ENCODE data around the gene IGF1R.

The IGF1R gene

GRCh38 chr15:98673133-98673532 lies 24.8 kb downstream of the IGF1R start:
- no peak for FAIRE-seq
- no peak for TF ChIP-seq POLR2A (IDR thresholded peaks at IDR 0.05; ENCODE audit: low read depth, low read length)
- DNase-seq (ENCODE audit: insufficient read length, low spot score) = no peak

DNA sequence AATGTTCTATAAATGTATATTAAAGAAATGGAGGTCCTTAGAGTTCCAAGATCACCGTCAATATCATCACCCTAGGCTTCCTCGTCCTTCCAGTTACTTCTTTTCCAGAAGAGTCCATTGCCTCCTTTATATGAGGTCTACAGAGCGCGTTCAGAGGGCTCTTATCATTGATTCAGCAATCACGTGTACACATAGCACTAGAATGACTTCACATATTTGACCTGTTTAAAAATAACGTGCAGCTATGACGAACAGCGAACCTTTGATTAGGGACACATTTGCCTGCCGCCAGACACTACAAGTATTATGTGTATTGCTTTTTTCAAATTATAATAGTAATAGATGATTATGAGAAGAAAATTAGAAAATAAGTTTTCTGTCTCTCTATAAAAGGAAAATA lies 26.0 kb downstream of the IGF1R start:
- DNase-seq (ENCODE audit: insufficient read length, low spot score) = no peak
- no peak for TF ChIP-seq POLR2A (IDR thresholded peaks at IDR 0.05; ENCODE audit: low read depth, low read length)
- FAIRE-seq = no peak

DNA sequence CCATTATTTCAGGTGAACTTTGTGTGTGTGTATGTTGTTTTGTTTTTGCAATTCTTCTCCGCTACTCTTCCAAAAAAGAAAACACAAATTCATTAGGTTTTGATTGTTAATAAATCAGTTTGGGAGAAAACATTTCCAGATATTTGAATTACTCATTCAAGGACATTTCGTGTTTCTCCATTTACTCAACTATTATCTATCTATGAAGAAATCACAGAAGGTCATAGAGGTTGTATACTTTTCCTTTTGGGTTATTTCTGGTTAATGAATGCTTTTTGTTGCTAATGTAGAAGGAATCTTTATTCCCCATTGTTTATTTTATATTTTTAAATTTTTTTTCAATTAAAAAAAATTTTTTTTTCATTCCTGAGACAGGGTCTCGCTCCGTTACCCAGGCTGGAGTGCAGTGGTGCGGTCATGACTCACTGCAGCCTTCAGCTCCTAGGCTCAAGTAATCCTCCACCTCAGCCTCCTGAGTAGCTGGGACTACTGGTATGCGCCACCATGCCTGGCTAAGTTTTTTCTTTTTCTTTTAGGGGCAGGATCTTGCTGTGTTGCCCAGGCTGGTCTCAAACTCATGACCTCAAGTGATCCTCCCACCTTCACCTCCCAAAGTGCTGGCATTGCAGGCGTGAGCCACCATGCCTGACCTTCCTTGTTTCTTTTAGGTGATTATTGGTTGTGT lies 28.4 kb downstream of the IGF1R start:
- no peak for FAIRE-seq
- DNase-seq (ENCODE audit: insufficient read length, low spot score) = no peak
- no peak for TF ChIP-seq POLR2A (IDR thresholded peaks at IDR 0.05; ENCODE audit: low read depth, low read length)

- FAIRE-seq (no peak), DNase-seq (ENCODE audit: insufficient read length, low spot score) (no peak)
- TF ChIP-seq POLR2A (IDR thresholded peaks at IDR 0.05; ENCODE audit: low read depth, low read length) = no peak
These were observed 29.2 kb downstream of the IGF1R start for GRCh38 chr15:98677345-98678059.

DNA sequence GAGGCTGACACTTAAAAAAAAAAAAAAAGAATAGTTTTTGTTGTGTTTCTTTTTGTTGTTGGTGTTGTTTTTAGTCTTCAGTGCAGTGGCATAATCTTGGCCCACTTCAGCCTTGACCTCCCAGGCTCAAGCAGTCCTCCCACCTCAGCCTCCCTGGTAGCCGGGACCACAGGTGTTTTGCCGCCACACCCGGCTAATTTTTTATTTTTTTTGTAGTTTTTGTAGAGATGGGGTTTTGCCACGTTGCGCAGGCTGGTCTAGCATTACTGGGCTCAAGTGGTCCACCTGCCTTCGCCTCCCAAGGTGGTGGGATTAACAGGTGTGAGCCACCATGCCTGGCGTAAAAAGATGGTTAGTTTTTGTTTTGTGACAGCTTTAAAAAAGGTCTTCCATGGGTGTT lies 30.1 kb downstream of the IGF1R start:
- DNase-seq (ENCODE audit: insufficient read length, low spot score) (no peak), FAIRE-seq (no peak)
- no peak for TF ChIP-seq POLR2A (IDR thresholded peaks at IDR 0.05; ENCODE audit: low read depth, low read length)

GRCh38 chr15:98681061-98681460 lies 32.7 kb downstream of the IGF1R start:
- TF ChIP-seq POLR2A (IDR thresholded peaks at IDR 0.05; ENCODE audit: low read depth, low read length) = no peak
- no peak for FAIRE-seq

GRCh38 chr15:98682992-98683701 lies 34.8 kb downstream of the IGF1R start:
- no peak for TF ChIP-seq POLR2A (IDR thresholded peaks at IDR 0.05; ENCODE audit: low read depth, low read length)
- DNase-seq (ENCODE audit: insufficient read length, low spot score) (no peak), FAIRE-seq (no peak)

More at GRCh38 chr15:98681061-98681460, 32.7 kb downstream of the IGF1R start:
- no peak for DNase-seq (ENCODE audit: insufficient read length, low spot score)

DNA sequence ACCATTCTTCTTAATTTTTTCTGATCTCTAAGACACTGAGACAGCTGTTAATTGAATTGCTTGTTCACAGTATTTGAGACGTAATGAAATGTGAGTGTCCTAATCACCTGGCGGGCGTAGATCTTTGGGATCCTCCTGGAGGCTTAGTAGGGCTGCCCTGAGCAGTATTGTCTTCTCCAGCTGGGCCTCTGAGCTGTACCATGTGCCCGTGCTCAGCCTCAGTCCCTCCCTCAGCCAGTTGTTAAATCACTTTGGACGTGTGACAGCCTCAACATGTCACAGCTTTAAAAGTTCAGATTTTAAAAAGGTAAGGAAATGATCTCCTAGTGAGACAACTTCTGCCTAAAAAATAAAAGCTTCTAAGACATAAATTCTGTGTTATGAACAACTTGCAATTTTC lies 35.5 kb downstream of the IGF1R start:
- DNase-seq (ENCODE audit: insufficient read length, low spot score) = no peak
- no peak for TF ChIP-seq POLR2A (IDR thresholded peaks at IDR 0.05; ENCODE audit: low read depth, low read length)
- no peak for FAIRE-seq

DNA sequence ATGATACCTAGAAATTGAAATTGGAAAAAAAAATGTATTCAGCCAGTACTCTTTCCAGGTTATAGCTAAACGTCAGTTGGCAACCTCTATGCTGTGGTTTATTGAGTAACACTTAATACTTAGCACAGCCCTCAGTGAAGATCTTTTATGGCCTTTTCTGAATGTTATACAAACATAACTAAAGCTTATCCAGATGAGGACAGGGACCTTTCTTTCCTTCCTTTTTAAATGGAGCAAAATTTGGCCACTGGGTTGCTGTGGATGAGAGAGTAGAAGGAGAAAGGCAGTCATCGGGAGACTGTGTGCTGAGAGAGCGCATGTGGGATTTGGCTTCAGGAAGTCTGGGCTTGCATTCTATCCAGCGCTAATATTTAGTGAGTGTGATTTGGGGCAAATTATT lies 36.1 kb downstream of the IGF1R start:
- FAIRE-seq (no peak), DNase-seq (ENCODE audit: insufficient read length, low spot score) (no peak)
- no peak for TF ChIP-seq POLR2A (IDR thresholded peaks at IDR 0.05; ENCODE audit: low read depth, low read length)

DNA sequence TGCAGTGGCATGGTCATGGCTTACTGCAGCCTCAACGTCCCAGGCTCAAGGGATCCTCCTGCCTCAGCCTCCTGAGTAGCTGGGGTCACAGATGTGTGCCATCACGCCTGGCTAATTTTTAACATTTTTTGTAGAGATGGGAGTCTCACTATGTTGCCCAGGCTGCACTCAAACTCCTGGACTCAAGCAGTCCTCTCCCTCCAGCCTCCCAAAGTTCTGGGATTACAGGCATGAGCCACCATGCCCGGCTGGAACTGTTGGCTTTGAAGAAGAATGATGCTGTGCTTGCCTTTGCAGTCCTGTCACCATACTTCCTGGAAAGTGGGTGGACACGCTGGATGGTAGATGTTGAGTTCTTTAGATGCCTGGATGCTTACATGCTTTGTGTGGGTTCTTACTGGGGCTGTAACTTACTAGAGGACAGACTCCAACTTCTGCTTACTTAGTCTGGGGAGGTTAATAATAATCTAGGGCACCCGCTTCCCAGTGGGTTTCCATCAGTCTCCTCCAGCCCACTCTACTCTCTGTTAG lies 36.7 kb downstream of the IGF1R start:
- FAIRE-seq = no peak
- TF ChIP-seq POLR2A (IDR thresholded peaks at IDR 0.05; ENCODE audit: low read depth, low read length) = no peak
- DNase-seq (ENCODE audit: insufficient read length, low spot score) = no peak

GRCh38 chr15:98686983-98687382 lies 38.6 kb downstream of the IGF1R start:
- DNase-seq (ENCODE audit: insufficient read length, low spot score) = no peak
- FAIRE-seq = no peak
- no peak for TF ChIP-seq POLR2A (IDR thresholded peaks at IDR 0.05; ENCODE audit: low read depth, low read length)

GRCh38 chr15:98689431-98689861 lies 41.1 kb downstream of the IGF1R start:
- no peak for TF ChIP-seq POLR2A (IDR thresholded peaks at IDR 0.05; ENCODE audit: low read depth, low read length)
- DNase-seq (ENCODE audit: insufficient read length, low spot score) = no peak
- no peak for FAIRE-seq

DNA sequence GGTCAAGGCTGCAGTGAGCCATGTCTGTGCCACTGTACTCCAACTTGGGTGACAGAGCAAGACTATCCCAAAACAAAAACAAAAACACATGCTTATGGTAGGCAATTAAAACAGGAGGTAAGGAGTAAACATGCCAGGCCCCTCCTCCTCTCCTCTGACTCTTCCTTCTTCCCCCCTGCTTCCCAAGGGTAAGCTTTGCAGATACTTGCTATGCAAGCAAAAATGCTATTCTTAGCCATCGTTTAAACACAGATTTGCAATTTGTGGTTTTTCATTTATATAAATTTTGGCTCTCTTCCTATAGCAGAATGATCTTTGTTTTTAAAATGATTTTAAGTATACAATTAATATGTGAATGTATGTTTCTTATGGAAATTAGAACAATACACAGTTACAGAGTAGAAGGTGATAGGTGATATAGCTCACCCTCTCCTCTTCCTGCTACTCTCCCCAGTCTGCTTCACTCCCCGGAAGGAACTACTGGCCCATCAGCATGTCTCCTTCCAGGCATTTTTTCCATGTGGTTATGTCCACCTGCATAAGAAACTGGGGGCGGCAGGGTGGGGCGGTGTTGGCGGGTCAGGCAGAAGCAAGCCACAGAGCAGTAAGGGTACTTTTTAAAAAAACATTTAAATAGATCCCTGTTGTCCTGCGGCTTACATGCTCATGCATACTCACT lies 42.1 kb downstream of the IGF1R start:
- DNase-seq (ENCODE audit: insufficient read length, low spot score) = no peak
- no peak for TF ChIP-seq POLR2A (IDR thresholded peaks at IDR 0.05; ENCODE audit: low read depth, low read length)
- no peak for FAIRE-seq

DNA sequence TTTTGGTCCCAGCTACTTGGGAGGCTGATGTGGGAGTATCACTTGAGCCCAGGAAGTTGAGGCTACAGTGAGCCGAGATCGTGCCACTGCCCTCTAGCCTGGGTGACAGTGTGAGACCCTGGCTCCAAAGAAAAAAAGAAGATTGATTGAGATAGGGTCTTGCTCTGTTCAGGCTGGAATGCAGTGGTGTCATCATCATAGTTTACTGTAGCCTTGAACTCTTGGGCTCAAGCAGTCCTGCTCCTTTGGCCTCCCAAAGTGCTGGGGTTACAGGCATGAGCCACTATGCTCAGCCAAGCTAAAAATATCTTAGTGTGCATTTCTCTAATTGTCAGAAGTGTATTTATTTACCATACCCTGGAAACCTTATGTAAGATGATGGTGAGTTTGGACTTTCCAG lies 43.9 kb downstream of the IGF1R start:
- FAIRE-seq (no peak), DNase-seq (ENCODE audit: insufficient read length, low spot score) (no peak)
- TF ChIP-seq POLR2A (IDR thresholded peaks at IDR 0.05; ENCODE audit: low read depth, low read length) = no peak

Data from H54 (cell line).